ENCODE data around the gene CLTA.
"Not testable (repeated sequence)": the region's sequence is repeated elsewhere in the genome, so short reads cannot be mapped to it uniquely, and the experiment has no call there.

CLTA gene

DNA sequence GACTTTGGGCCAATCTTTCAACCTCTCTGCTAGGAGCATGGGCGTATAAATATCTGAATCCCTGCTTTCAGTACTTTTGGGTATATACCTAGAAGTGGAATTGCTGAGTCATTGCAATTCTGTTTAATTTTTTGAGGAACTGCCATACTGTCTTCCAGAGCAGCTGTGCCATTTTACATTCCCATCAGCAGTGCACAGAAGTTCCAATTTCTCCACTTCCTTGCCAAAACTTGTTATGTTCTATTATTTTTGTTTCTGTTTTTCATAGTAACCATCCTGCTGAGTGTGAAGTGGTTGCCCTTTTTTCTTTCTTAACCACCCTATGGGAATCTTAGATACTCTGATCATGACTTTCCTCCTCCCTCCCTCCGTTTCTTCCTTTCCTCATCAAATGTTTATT lies 32.6 kb upstream of the CLTA start:
- DNase-seq (ENCODE audit: low spot score), result no peak

- DNase-seq (ENCODE audit: low spot score), result no peak
Measured at GRCh38 chr9:36158917-36159316, 31.8 kb upstream of the CLTA start.

- not testable (repeated sequence) for DNase-seq (ENCODE audit: low spot score)
Measured at GRCh38 chr9:36159509-36159908, 31.2 kb upstream of the CLTA start.

DNA sequence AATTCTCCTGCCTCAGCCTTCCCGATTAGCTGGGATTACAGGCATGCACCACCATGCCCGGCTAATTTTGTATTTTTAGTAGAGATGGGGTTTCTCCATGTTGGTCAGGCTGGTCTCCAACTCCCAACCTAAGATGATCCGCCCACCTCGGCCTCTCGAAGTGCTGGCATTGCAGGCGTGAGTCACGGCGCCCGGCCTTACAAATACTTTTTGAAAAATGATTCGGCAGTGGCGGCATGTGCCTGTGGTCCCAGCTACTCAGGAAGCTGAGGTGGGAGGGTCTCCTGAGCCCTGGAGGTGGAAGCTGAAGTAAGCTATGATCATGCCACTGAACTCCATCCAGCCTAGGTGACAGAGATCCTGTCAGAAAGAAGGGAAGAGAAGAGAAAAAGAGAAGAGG lies 30.6 kb upstream of the CLTA start:
- DNase-seq (ENCODE audit: low spot score), result not testable (repeated sequence)

GRCh38 chr9:36161187-36161586 lies 29.5 kb upstream of the CLTA start:
- no peak for DNase-seq (ENCODE audit: low spot score)

GRCh38 chr9:36162211-36162738 lies 28.4 kb upstream of the CLTA start:
- no peak for DNase-seq (ENCODE audit: low spot score)

DNA sequence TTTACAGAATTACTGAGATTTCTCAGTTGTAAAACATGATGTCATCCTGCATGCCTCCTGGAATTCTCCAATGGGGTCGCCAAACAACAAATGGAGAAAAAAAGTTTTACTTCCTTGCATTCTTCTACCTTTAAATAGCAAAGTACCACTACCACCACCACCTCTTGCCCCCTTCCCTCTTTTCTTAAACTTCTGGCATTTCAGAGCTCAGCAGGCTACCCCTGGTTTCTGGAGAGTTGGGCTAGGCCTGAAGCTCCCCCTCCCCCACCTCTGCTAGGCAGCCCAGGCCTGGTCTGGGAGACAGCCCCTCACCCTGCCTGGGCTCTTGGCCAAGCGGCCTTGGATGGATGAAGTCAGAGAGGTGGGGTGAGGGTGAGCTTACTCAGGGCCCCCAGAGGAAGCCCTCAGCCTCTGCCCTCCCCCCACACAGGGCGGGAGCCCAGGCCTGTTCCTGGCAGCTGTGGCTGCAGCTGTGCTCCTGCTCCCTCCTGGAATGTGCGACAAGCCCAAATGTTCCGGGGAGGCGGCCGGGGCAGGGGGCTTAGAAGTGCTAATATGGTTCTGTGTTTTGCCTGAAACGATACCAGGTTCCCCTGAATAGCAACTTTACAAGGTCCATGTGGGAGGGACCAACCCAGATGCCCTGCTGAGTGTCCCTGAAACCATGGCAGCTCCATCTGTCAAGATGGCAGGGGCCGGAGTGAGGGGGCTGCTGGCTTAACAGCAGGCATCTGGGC lies 27.5 kb upstream of the CLTA start:
- no peak for DNase-seq (ENCODE audit: low spot score)

DNA sequence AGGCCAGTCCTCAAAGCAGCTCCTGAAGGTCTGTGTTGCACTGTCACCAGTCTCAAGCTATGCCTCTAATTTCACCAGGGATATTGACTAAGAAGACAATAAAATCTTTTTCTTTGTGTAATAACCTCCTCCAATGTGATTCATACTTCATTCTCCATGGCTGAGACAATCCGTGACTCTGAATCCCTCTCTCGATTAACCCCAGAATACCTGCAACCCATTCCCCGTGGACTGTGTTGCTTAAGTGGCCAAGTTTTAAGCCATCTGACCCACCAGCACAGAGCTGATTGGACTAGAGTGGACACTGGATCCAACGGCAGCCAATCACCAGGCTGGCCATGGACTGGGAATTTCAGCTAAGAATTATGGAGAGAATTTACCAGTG lies 26.9 kb upstream of the CLTA start:
- no peak for DNase-seq (ENCODE audit: low spot score)

DNA sequence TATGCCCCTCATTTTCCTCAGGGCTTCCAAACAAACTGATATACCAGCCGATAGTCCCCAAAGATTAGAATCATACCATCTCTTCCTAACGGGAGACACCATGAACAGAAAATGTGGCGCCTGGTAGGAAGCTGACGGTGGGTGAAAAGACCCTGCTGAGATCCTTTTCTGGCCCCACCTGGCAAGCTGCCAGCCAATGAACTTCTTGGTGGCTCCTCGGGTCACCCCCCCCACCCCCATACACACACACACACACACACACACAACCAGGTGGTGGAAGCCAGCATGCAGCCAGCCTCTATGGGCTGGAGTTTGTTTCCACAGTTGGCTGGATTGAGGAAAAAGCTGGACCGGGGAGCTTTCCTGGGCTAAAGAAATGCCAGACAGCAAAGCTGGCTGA lies 26.3 kb upstream of the CLTA start:
- no peak for DNase-seq (ENCODE audit: low spot score)

DNA sequence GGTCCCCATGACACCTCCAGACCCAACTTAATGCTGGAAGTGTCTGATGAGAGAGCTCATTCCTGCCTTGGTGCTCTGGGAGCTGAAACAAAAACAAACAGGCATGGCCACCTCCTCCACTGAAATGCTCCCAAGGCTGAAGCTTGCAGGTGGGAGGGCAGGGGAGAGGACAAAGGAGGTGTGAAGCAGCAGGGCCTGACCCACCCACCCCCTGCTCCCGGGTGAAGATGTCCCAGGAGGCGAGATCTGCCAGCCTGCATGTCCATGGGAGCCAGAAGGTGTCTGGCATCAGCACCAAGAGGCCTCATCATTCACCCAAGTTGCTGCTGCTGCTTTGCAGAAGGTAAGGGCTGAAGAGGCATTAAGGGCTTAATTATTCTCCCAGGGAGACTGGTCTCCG lies 25.7 kb upstream of the CLTA start:
- DNase-seq (ENCODE audit: low spot score), result no peak

DNA sequence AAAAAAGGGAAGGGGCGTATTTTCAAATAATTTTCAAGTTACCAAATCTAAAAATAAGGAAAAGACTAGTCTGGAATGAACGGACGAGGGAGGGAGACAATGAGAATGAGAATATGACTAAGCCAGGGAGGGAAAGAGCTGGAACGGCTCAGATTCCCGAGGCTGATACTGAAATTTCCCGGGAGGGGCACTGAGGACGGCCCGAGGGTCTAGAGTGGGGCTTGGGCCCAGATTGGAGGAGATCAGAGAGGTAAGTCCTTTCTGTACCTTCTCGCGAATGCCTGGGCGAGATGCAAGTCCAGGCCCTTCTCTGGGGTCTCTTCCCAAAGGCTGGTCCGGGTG lies 24.9 kb upstream of the CLTA start:
- no peak for DNase-seq (ENCODE audit: low spot score)

- DNase-seq (ENCODE audit: low spot score), result peak; percentile 73
Measured at GRCh38 chr9:36166168-36166927, 24.4 kb upstream of the CLTA start.

DNA sequence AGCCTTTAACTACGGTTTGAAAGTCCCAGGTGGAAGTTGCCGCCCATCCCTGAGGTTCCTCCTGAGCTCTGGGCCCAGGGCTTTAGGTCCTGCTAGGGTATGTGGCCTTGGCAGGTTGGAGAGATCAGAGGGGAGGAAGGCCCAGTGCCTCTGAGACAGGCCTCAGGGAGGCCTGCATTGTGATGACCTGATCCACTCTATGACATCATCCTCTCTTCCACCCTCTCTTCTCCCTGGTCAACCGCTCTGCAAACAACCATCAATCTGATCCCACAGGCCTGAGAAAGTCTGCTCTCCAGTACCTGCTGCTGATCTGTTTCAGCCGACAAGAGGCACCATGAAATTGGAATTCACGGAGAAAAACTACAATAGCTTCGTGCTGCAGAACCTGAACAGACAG lies 21.6 kb upstream of the CLTA start, which contains the start of gene CCIN:
TSS of gene CCIN (plus strand) at position 223 of the 400 bp plus-strand sequence. CDS start at position 338, 115 bp downstream.
- no peak for DNase-seq (ENCODE audit: low spot score)

DNA sequence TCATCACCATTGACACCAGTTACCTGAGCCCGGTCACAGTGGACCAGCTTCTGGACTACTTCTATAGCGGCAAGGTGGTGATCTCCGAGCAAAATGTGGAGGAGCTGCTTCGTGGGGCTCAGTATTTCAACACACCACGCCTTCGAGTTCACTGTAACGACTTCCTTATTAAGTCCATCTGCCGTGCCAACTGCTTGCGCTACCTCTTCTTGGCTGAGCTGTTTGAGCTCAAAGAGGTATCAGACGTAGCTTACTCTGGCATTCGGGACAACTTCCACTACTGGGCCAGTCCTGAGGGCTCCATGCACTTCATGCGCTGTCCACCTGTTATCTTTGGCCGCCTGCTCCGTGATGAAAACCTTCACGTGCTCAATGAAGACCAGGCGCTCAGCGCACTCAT lies 21.0 kb upstream of the CLTA start:
- no peak for DNase-seq (ENCODE audit: low spot score)

GRCh38 chr9:36170531-36170930 lies 20.2 kb upstream of the CLTA start:
- DNase-seq (ENCODE audit: low spot score), result no peak

GRCh38 chr9:36173861-36174260 lies 16.9 kb upstream of the CLTA start:
- DNase-seq (ENCODE audit: low spot score), result no peak

GRCh38 chr9:36174271-36174670 lies 16.4 kb upstream of the CLTA start:
- DNase-seq (ENCODE audit: low spot score), result no peak

DNA sequence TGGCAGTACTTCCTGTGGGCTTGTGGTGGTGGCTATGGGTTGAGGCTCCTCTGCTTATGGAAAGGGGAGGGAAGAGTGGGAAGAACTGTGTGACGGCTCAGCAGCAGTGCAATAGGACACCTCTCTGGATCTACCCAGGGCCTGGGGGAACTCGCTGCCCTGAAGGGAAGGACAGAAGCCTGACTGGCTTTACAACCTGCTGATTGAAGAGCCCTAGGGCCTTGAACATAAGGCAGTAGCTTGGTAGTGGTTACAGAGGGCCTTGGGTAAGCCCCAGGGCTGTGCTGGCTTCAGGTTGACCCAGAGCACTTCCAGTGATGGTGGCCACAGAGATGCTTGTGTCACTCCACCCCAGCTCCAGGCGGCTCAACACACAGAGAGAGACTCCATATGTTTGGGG lies 16.0 kb upstream of the CLTA start:
- no peak for DNase-seq (ENCODE audit: low spot score)

DNA sequence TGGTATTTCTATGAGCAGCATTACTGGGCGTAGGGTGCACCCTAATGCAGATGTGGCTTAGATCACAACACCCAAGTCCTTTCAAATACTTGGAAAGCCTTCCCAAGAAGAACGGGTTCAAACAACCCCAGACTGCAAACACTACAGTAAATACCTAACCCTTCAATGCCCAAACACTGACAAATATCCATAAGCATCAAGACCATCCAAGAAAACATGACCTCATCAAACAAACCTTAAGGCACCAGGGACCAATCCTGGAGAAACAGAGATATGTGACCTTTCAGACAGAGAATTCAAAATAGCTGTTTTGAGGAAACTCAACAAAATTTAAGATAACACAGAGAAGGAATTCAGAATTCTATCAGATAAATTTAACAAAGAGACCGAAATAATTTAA lies 15.5 kb upstream of the CLTA start:
- not testable (repeated sequence) for DNase-seq (ENCODE audit: low spot score)

GRCh38 chr9:36176496-36176895 lies 14.2 kb upstream of the CLTA start:
- not testable (repeated sequence) for DNase-seq (ENCODE audit: low spot score)

- DNase-seq (ENCODE audit: low spot score), result no peak
Measured at GRCh38 chr9:36177571-36177970, 13.2 kb upstream of the CLTA start.

DNA sequence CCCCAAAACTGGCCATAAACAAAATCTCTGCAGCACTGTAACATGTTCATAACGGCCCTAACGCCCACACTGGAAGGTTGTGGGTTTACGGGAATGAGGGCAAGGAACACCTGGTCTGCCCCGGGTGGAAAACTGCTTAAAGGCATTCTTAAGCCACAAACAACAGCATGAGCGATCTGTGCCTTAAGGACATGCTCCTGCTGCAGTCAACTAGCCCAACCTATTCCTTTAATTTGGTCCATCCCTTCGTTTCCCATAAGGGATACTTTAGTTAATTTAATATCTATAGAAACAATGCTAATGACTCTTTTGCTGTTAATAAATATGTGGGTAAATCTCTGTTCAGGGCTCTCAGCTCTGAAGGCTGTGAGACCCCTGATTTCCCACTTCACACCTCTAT lies 10.5 kb upstream of the CLTA start:
- DNase-seq (ENCODE audit: low spot score), result not testable (repeated sequence)

DNA sequence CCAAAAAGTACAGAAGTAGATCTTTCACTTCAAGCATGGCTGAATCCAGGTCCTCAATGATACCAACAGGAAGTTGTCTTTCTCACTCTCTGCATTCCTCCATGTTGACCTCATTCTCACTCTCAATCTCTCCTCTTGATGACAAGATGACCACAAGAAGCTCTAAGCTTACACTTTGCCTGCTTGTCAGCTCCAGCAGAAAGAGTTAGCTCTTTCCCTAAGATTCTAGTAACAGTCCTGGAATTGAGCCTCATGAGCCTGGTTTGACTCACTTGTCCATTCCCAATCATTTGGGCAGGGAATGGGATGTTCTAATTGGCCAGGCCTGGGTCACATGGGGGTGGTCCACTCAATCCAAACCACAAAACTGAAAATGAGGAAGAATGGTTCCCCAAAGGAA lies 3.3 kb upstream of the CLTA start:
- no peak for DNase-seq (ENCODE audit: low spot score)

All from SK-N-DZ (cell line).